Measurements from ENCODE around the gene TLX2.

The TLX2 gene

DNA sequence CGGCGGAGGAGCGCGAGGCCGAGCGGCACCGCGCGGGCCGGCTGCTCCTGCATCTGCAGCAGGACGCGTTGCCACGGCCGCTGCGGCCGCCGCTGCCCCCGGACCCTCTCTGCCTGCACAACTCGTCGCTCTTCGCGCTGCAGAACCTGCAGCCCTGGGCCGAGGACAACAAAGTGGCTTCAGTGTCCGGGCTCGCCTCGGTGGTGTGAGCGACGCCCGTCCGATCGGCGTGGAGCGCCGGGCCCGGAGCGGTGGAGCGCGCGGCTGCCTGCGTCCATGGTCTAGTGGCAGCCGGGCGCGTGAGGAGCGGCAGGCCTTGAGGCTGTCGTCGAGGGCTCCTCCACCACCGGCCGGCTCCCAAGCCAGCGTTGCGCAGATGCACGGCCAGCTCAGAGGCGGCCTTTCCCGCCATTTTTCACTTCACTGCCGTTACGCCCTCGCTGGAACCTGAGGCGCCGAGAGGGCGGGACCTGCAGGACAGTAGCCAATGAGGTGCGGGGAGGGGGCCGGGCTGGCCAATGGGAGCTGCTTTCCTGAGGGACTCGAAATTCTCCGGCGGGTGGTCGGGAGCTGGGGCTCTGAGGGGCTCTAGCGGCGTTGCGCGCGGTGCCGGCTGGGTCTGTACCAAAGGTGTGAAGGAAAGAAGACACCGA lies 1.9 kb downstream of the TLX2 start:
- Histone ChIP-seq H3K27me3 (ENCODE audit: insufficient read depth, poor library complexity, severe bottlenecking) (peaks cover 72% of the 10 kb centered on the region), H3K27ac (replicated peaks) (no peak overlapping the region), H3K4me3 (replicated peaks; ENCODE audit: insufficient read depth, low read length) (no peak overlapping the region)
- TF ChIP-seq SPI1 (IDR thresholded peaks at IDR 0.05; ENCODE audit: borderline replicate concordance, low read depth) (no peak), GABPA (IDR thresholded peaks at IDR 0.05; ENCODE audit: low read depth) (no peak), POLR2AphosphoS5 (IDR thresholded peaks at IDR 0.05; ENCODE audit: low read depth) (no peak), REST (IDR thresholded peaks at IDR 0.05; ENCODE audit: insufficient replicate concordance, low read depth) (no peak)
- TF ChIP-seq, protein P1, sequence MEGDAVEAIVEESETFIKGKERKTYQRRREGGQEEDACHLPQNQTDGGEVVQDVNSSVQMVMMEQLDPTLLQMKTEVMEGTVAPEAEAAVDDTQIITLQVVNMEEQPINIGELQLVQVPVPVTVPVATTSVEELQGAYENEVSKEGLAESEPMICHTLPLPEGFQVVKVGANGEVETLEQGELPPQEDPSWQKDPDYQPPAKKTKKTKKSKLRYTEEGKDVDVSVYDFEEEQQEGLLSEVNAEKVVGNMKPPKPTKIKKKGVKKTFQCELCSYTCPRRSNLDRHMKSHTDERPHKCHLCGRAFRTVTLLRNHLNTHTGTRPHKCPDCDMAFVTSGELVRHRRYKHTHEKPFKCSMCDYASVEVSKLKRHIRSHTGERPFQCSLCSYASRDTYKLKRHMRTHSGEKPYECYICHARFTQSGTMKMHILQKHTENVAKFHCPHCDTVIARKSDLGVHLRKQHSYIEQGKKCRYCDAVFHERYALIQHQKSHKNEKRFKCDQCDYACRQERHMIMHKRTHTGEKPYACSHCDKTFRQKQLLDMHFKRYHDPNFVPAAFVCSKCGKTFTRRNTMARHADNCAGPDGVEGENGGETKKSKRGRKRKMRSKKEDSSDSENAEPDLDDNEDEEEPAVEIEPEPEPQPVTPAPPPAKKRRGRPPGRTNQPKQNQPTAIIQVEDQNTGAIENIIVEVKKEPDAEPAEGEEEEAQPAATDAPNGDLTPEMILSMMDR (IDR thresholded peaks at IDR 0.05; ENCODE audit: insufficient read depth, low read length), result no peak
- DNase-seq (ENCODE audit: low read depth in 1 of 2, low spot score in 1 of 2), result no peak

DNA sequence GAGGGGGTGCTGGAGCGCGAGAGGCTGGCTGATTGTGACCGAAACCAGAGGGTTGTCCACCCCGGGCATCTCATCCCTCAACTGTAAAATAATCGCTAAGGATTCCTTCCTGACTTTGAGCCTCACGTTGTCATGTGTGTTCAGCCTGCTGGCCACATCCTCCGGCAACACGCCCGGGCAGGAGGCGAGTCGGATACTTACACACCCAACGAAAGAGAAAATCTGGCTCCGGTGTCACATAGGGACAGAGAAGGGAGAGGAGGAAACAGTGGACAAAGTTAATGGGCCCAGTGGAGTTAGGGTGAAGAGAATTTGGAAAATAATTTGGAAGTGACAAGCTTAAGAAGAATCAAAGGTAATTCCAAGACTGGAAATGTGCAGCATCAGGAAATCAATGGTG lies 2.4 kb downstream of the TLX2 start:
- H3K4me3 ChIP-seq (replicated peaks; ENCODE audit: insufficient read depth, low read length), result no peak overlapping the region
- no peak overlapping the region for H3K27ac ChIP-seq (replicated peaks)
- TF ChIP-seq, protein P1 (IDR thresholded peaks at IDR 0.05; ENCODE audit: insufficient read depth, low read length), result no peak
- TF ChIP-seq REST (IDR thresholded peaks at IDR 0.05; ENCODE audit: insufficient replicate concordance, low read depth), result no peak
- no peak for TF ChIP-seq GABPA (IDR thresholded peaks at IDR 0.05; ENCODE audit: low read depth)
- no peak for TF ChIP-seq POLR2AphosphoS5 (IDR thresholded peaks at IDR 0.05; ENCODE audit: low read depth)
- no peak for DNase-seq (ENCODE audit: low read depth in 1 of 2, low spot score in 1 of 2)
- H3K27me3 ChIP-seq (ENCODE audit: insufficient read depth, poor library complexity, severe bottlenecking), result peaks cover 70% of the 10 kb centered on the region

DNA sequence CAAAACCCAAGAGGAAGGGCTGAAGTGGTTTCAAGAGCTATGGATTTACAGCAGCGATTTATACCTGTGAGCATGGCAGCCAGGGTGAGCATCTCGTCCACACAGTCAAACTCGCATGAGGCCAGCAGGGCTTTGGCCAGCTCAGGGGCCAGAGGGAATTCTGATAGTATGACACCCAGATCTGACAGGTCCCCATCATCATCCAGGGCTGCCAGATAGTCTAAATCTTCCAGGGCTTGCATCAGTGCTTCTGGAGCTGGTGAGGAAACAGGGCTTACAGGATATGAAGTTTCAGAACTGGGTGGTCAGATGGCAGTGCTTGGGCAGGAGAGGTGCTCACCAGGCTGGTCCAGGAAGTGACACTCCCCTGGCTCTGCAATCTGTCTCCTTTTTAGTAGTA lies 8.3 kb downstream of the TLX2 start:
- Histone ChIP-seq H3K27me3 (ENCODE audit: insufficient read depth, poor library complexity, severe bottlenecking) (peaks cover 18% of the 10 kb centered on the region), H3K4me3 (replicated peaks; ENCODE audit: insufficient read depth, low read length) (no peak overlapping the region), H3K27ac (replicated peaks) (no peak overlapping the region)
- TF ChIP-seq, protein P1 (IDR thresholded peaks at IDR 0.05; ENCODE audit: insufficient read depth, low read length), result no peak
- TF ChIP-seq REST (IDR thresholded peaks at IDR 0.05; ENCODE audit: insufficient replicate concordance, low read depth) (no peak), SPI1 (IDR thresholded peaks at IDR 0.05; ENCODE audit: borderline replicate concordance, low read depth) (no peak), POLR2AphosphoS5 (IDR thresholded peaks at IDR 0.05; ENCODE audit: low read depth) (no peak), GABPA (IDR thresholded peaks at IDR 0.05; ENCODE audit: low read depth) (no peak)
- no peak for DNase-seq (ENCODE audit: low read depth in 1 of 2, low spot score in 1 of 2)

Data from HL-60 (cell line).